Body of pancreas (tissue), 4 donors: Measurements from ENCODE around the gene GPR137. TPM values are rescaled to one million over a fixed set of nuclear protein-coding genes. Genes with fewer than 3 reads are reported as not detected.
A peak's percentile ranks its signal among the peaks of the same experiment; 100 is the strongest.

ENCODE experiments used
- ATAC-seq: fragments of 150-250 bp; one replicate; pipeline ENCODE4 v1.9.1; 2016
- DNase-seq, 4 donors: peaks; one replicate each; pipeline ENCODE4 v3.0.0-alpha.2; 2019
- H3K27ac ChIP-seq, 4 donors: fragments of 200-600 bp; sonication (generic); 1 replicate in 3 of 4; 2 replicates in 1 of 4; pipeline versions ENCODE4 v1.5.1 to v1.6.1; 2016 to 2019; ENCODE audit warnings: mild to moderate bottlenecking in 1 of 4, mixed read lengths in 1 of 4, moderate library complexity in 1 of 4
- H3K27me3 ChIP-seq, 2 donors: fragments of 200-600 bp; sonication (generic); one replicate each; pipeline ENCODE4 v1.6.0; 2016; ENCODE audit warnings: mild to moderate bottlenecking in 1 of 2
- H3K36me3 ChIP-seq, 2 donors: fragments of 200-600 bp; sonication (generic); replicated peaks in 1 of 2; 2 replicates each; pipeline ENCODE4 v1.5.1; 2016; ENCODE audit warnings: low read depth in 2 of 2; ENCODE audit not compliant: insufficient read depth in 1 of 2
- H3K4me1 ChIP-seq: fragments of 200-600 bp; sonication (generic); one replicate; pipeline ENCODE4 v1.6.0; 2016
- H3K4me3 ChIP-seq, 2 donors: fragments of 200-600 bp; sonication (generic); 1 replicate in 1 of 2; 2 replicates in 1 of 2; pipeline ENCODE4 v1.5.1; 2016 to 2019
- H3K9me3 ChIP-seq, 3 donors: fragments of 200-600 bp; sonication (generic); 1 replicate in 2 of 3; 2 replicates in 1 of 3; pipeline ENCODE4 v1.5.1; 2016
- CTCF ChIP-seq, 7 experiments: fragments of 450-650 bp in 4 of 7; fragments of 200-600 bp in 3 of 7; sonication (generic) in 3 of 7; IDR thresholded peaks; one replicate each; pipeline ENCODE4 v1.5.1; 2016 to 2019; ENCODE audit warnings: antibody characterized with exemption in 7 of 7
- POLR2A ChIP-seq, 3 donors: fragments of 450-650 bp; IDR thresholded peaks; one replicate each; pipeline ENCODE4 v1.6.1; 2016; ENCODE audit warnings: antibody characterized with exemption in 3 of 3, mild to moderate bottlenecking in 2 of 3
- WGBS, 2 donors: methylation state at CpG; one replicate each; pipeline ENCODE4 v1.1.5; 2017; 5-methylcytosine and 5-hydroxymethylcytosine counted together
- intact Hi-C: fragments of 100-400 bp; cut with DNase I; formaldehyde crosslinking; loops from one replicate; pipeline ENCODE4 v1.15.1; 2023
- total RNA-seq, 2 donors: library from RNA; depleted of rRNA; stranded (reverse); fragments of >200 nt; gene quantifications; one replicate each; pipeline ENCODE4 v1.1.0, GENCODE V29; 2016

GPR137 gene
- total RNA-seq, 2 donors from 2014 or later = 4.4 to 19.4 TPM

DNA sequence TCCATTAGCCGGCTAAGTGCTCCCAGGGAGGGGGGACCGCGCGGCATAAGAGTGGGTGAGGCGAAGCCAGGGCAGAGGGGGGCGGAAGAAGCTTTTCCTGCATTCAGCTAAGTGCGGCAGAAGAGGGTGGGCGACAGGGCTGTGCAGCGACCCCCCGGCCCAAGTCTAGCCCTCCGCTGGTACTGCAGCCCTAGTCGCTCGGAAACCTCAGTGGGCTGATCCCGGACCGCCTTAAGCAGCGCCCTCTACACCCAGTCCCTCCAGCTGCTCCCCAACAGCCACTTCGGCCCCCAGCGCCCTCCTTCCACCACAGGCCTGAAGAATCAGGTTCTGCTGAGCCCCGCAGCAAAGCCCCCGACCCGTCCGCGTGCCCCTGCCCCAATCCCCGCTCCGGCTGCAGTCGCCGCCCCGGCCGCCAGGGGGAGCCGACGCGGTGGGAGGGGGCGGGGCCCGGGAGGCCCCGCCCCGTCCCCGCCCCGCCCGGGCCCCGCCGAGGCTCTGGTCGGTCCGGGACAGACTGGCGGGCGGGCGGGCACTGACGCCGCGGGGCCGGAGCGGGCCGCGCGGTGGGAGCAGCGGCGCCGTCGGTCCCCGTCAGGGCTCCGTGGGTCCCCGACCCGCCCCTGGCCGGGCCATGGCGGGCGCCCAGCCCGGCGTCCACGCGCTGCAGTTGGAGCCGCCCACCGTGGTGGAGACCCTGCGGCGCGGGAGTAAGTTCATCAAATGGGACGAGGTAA, 34.5 kb upstream of the GPR137 start, which contains the start of gene PLCB3:
Gene PLCB3, plus strand, starts transcription at position 515 of the 737 bp plus-strand sequence. Its CDS starts 120 bp downstream, at position 635.
- Histone ChIP-seq H3K27me3 (no peaks in the 10 kb centered on the region), H3K4me3 (peak within 1 kb of the TSS; percentile 29 to 62), H3K27ac (peak within 1 kb of the TSS in 3 of 4 donors; percentile 46 to 67 (median 48)), H3K9me3 (no peaks in the 10 kb centered on the region), H3K36me3 (no peaks in the 10 kb centered on the region), H3K4me1 (peaks cover 35% of the 10 kb centered on the region)
- ATAC-seq (peak; percentile 65), DNase-seq (peak; percentile 54 to 68 (median 62))
- TF ChIP-seq CTCF (IDR thresholded peaks at IDR 0.05) (peak; percentile 51 to 95 (median 79)), POLR2A (IDR thresholded peaks at IDR 0.05) (peak in 1 of 3 donors; percentile 18)
- intact Hi-C loops = no loop called here
- WGBS, 2 donors = 1% methylated on average over 33 of the region's 75 CpGs; no CpG with 5 or more reads in 1 of the 2 donors

- Histone ChIP-seq H3K27ac (peak overlapping the region in 3 of 4 donors; percentile 25 to 67 (median 48)), H3K9me3 (no peaks in the 10 kb centered on the region), H3K36me3 (no peaks in the 10 kb centered on the region), H3K4me3 (peak overlapping the region; percentile 29 to 62), H3K27me3 (no peaks in the 10 kb centered on the region), H3K4me1 (peaks cover 35% of the 10 kb centered on the region)
- 0% methylated on average over 8 to 18 of the region's 18 CpGs for WGBS, 2 donors
- intact Hi-C loops = no loop called here
- ATAC-seq = no peak
- DNase-seq = no peak
- TF ChIP-seq POLR2A (IDR thresholded peaks at IDR 0.05) (no peak), CTCF (IDR thresholded peaks at IDR 0.05) (no peak)
Measured at GRCh38 chr11:64251753-64252002, 34.0 kb upstream of the GPR137 start.

- TF ChIP-seq POLR2A (IDR thresholded peaks at IDR 0.05) (peak in 2 of 3 donors; percentile 24 to 30), CTCF (IDR thresholded peaks at IDR 0.05) (peak in 4 of 7 experiments; percentile 10 to 40 (median 27))
- intact Hi-C loops = no loop called here
- Histone ChIP-seq H3K36me3 (no peaks in the 10 kb centered on the region), H3K4me3 (peak overlapping the region; percentile 29 to 62), H3K4me1 (peaks cover 31% of the 10 kb centered on the region), H3K27me3 (no peaks in the 10 kb centered on the region), H3K27ac (peak overlapping the region in 2 of 4 donors; percentile 25 to 67), H3K9me3 (no peaks in the 10 kb centered on the region)
- peak; percentile 47 to 60 (median 55) for DNase-seq
- 3 to 5% methylated on average over 14 to 23 of the region's 23 CpGs for WGBS, 2 donors
- peak; percentile 29 for ATAC-seq
Measured at GRCh38 chr11:64252003-64252872, 33.4 kb upstream of the GPR137 start.

GRCh38 chr11:64253043-64253442, 32.6 kb upstream of the GPR137 start:
- Histone ChIP-seq H3K9me3 (no peaks in the 10 kb centered on the region), H3K27me3 (no peaks in the 10 kb centered on the region), H3K27ac (no peak overlapping the region), H3K4me3 (no peak overlapping the region), H3K4me1 (peaks cover 24% of the 10 kb centered on the region), H3K36me3 (no peaks in the 10 kb centered on the region)
- DNase-seq (no peak), ATAC-seq (no peak)
- intact Hi-C loops = no loop called here
- TF ChIP-seq CTCF (IDR thresholded peaks at IDR 0.05) (no peak), POLR2A (IDR thresholded peaks at IDR 0.05) (no peak)
- WGBS, 2 donors = 77 to 86% methylated on average over 7 to 8 of the region's 8 CpGs
